Loucy (cell line): ENCODE results near the gene ERO1A.
A peak's percentile ranks its signal among the peaks of the same experiment; 100 is the strongest.

Source experiments
- CTCF ChIP-seq: fragments of 200-600 bp; sonication (generic); conservative IDR thresholded peaks from 2 replicates; pipeline ENCODE4 v1.5.1; 2014; ENCODE audit warnings: mild to moderate bottlenecking, antibody characterized with exemption, low read length
- EZH2phosphoT487 ChIP-seq: fragments of 200-600 bp; IDR thresholded peaks from 2 replicates; pipeline ENCODE4 v1.6.1; 2018; ENCODE audit warnings: antibody characterized with exemption, mild to moderate bottlenecking, moderate library complexity, borderline replicate concordance

DNA sequence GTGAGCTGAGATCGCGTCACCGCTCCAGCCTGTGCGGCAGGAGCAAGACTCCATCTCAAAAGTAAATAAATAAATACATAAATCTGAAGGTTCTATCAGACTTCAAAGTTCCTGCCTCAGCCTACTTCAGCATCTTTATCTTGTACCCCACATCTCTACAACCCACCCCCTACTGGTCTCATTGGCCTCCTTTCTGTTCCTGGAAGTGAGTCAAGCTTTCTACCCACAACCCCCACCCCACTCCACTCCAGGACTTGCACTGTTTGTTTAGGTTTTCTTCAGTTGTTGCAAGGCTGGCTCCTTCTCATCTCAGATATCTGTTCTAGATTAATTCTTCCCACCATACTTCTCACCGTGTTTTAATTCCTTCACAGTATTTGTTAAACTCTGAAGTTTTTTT, 10.9 kb upstream of the ERO1A start:
- TF ChIP-seq EZH2phosphoT487, result no peak
- peak; percentile 15; the same call in 1 of the 2 replicates for TF ChIP-seq CTCF
